AG10803 (cell line): ENCODE data around the gene F3.

Experiments
- DNase-seq: peaks from one replicate; pipeline ENCODE4 v3.0.0; 2010; ENCODE audit warnings: low read depth
- H3K4me3 ChIP-seq: 2 replicates; pipeline ENCODE4 v1.5.1; 2011; ENCODE audit warnings: mild to moderate bottlenecking, low read length, control low read depth
- CTCF ChIP-seq: conservative IDR thresholded peaks from 2 replicates; pipeline ENCODE4 v1.5.1; 2011; ENCODE audit warnings: mild to moderate bottlenecking, low read length, control low read depth, inconsistent platforms

F3 gene

GRCh38 chr1:94532077-94532476, 9.5 kb downstream of the F3 start:
- no peak for DNase-seq
- H3K4me3 ChIP-seq: no peak overlapping the region
- TF ChIP-seq CTCF: 0 out of 2 replicates have a peak, but pooled peaks have one; percentile 17

GRCh38 chr1:94531664-94532063, 9.9 kb downstream of the F3 start:
- DNase-seq: no peak
- TF ChIP-seq CTCF: no peak
- H3K4me3 ChIP-seq: no peak overlapping the region

GRCh38 chr1:94530373-94530878, 11.1 kb downstream of the F3 start:
- no peak overlapping the region for H3K4me3 ChIP-seq
- DNase-seq: peak; percentile 50
- no peak for TF ChIP-seq CTCF

GRCh38 chr1:94529416-94529815, 12.1 kb downstream of the F3 start:
- no peak for DNase-seq
- H3K4me3 ChIP-seq: no peak overlapping the region
- TF ChIP-seq CTCF: no peak

- DNase-seq: no peak
- no peak overlapping the region for H3K4me3 ChIP-seq
- TF ChIP-seq CTCF: no peak
These were observed 12.7 kb downstream of the F3 start for GRCh38 chr1:94528826-94529225.

GRCh38 chr1:94528299-94528698, 13.3 kb downstream of the F3 start:
- TF ChIP-seq CTCF: peak; percentile 19; the same call in 1 of the 2 replicates
- H3K4me3 ChIP-seq: no peak overlapping the region
- DNase-seq: peak; percentile 34

GRCh38 chr1:94527447-94528031, 14.0 kb downstream of the F3 start:
- TF ChIP-seq CTCF: peak; percentile 27
- peak; percentile 76 for DNase-seq
- no peak overlapping the region for H3K4me3 ChIP-seq
